Measurements from ENCODE around the gene CDH24.

DNA sequence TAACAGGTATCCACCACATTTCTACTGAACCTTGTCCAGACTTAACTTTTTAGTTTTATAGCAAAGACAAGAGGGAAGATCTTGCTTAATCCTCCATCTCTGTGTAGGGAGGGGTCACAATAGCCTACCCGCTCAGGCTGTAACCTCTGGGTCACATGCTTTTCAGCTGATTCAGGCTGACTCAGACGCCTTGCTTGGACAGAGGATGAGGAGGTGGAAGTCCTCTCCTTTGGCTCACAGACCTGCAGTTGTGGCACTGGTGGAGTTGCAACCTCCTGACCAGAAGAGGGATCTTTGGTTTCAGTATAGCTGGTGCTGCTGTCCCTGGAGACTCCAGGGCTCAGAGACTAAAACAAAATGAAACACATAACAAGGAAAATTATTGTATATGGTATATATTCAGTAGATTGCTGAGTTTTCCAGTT lies 21.4 kb upstream of the CDH24 start:
- TF ChIP-seq, protein P1, sequence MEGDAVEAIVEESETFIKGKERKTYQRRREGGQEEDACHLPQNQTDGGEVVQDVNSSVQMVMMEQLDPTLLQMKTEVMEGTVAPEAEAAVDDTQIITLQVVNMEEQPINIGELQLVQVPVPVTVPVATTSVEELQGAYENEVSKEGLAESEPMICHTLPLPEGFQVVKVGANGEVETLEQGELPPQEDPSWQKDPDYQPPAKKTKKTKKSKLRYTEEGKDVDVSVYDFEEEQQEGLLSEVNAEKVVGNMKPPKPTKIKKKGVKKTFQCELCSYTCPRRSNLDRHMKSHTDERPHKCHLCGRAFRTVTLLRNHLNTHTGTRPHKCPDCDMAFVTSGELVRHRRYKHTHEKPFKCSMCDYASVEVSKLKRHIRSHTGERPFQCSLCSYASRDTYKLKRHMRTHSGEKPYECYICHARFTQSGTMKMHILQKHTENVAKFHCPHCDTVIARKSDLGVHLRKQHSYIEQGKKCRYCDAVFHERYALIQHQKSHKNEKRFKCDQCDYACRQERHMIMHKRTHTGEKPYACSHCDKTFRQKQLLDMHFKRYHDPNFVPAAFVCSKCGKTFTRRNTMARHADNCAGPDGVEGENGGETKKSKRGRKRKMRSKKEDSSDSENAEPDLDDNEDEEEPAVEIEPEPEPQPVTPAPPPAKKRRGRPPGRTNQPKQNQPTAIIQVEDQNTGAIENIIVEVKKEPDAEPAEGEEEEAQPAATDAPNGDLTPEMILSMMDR (IDR thresholded peaks at IDR 0.05; ENCODE audit: low read length): no peak
- no peak for TF ChIP-seq EZH2phosphoT487 (IDR thresholded peaks at IDR 0.05; ENCODE audit: low read length)
